ENCODE results near the gene CACNA1C. TPM values are rescaled to one million over a fixed set of nuclear protein-coding genes. Genes with fewer than 3 reads are reported as not detected.
"Not testable (repeated sequence)": the region's sequence is repeated elsewhere in the genome, so short reads cannot be mapped to it uniquely, and the experiment has no call there.

The CACNA1C gene
- total RNA-seq, 4 donors from 2014 or later, result 2.0 to 4.2 (median 2.5) TPM

DNA sequence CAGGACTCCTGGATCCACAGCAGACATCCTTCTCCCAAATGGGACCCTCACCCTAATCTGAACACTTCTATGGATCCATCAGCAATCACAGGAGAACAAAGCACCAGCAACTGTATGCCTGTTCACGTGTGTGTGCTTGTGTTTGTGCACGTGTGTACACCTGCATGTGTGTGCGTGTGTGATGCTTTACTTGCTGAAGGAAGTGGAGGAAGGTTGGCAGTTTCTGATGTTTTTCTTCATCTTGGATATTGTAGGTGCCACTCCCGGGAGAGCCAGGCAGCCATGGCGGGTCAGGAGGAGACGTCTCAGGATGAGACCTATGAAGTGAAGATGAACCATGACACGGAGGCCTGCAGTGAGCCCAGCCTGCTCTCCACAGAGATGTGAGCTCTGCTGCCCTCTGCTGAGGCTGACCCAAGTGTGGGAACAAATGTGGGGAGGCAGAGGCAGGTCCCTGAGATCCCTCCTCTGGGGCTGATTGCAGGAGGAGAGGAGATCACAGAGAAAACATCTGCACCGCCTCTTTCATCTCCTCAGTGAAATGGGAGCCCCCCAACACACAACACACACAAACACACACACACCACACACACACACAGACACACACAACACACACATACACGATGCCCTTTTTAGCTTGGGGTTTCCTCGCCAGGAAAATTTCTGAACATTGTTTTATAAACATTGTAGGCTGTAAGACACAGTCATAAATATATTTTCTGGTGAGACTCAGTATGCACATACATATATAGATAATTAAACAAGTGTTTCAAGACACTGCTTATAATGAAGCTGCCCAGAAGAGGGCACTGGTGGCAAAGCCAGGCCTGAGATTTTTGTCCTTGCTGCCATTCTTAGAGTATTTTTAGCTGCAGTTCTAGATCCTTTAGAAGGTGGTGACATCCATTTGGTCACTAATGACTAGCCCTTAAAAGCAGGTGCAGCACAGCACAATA is 629.8 kb downstream of the CACNA1C start:
- Histone ChIP-seq H3K27me3 (no peaks in the 10 kb centered on the region), H3K4me1 (peaks cover 0 to 10% of the 10 kb centered on the region in 2 donors), H3K4me3 (replicated peaks in 1 of 3) (no peak overlapping the region), H3K36me3 (no peaks in the 10 kb centered on the region), H3K9me3 (no peaks in the 10 kb centered on the region), H3K27ac (no peak overlapping the region)
- intact Hi-C loops (cut with DNase I), result no loop called here
- peak; percentile 31 to 43 for DNase-seq
- TF ChIP-seq, protein P1, sequence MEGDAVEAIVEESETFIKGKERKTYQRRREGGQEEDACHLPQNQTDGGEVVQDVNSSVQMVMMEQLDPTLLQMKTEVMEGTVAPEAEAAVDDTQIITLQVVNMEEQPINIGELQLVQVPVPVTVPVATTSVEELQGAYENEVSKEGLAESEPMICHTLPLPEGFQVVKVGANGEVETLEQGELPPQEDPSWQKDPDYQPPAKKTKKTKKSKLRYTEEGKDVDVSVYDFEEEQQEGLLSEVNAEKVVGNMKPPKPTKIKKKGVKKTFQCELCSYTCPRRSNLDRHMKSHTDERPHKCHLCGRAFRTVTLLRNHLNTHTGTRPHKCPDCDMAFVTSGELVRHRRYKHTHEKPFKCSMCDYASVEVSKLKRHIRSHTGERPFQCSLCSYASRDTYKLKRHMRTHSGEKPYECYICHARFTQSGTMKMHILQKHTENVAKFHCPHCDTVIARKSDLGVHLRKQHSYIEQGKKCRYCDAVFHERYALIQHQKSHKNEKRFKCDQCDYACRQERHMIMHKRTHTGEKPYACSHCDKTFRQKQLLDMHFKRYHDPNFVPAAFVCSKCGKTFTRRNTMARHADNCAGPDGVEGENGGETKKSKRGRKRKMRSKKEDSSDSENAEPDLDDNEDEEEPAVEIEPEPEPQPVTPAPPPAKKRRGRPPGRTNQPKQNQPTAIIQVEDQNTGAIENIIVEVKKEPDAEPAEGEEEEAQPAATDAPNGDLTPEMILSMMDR (IDR thresholded peaks at IDR 0.05), result peak in 5 of 6 experiments; percentile 13 to 62 (median 51)
- TF ChIP-seq POLR2A (IDR thresholded peaks at IDR 0.05), result no peak
- 76 to 82% methylated on average over 9 of the region's 10 CpGs for WGBS, 2 donors

DNA sequence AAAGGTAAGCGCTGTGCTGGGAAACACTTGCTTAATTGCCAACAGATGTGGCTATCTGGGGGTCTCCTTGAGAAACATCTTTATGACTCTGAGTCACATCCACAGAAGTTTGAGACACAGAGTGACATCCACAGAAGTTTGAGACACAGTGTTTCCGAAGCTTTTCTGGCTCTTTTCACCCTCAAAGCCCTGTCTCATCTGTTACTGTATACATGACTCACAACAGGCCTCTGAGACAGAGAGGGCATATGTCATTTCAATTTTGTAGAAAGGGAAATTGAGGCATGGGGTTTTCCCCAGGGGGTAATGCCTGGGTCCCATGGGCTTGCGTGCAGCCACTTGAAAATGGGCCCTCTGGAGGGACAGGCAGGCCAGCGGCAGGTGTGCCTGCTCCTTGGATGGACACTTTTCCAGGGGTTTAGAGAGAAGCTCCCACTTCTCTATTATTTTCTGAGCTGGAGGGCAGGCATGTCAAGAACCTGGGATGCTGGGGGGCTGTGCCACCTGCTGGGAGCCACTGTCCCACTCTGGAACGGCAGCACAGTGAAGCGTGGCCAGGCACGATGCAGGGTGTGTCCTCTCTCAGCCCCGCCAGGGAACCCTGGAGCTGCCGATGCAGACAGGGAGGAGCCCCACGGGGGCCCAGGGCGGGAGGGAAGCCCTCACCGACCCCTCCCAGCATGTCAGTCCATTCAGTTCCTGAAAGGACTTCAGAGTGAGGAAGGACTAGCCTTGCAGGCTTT is 630.7 kb downstream of the CACNA1C start:
- no peak for DNase-seq
- Histone ChIP-seq H3K36me3 (no peaks in the 10 kb centered on the region), H3K4me1 (peaks cover 0 to 10% of the 10 kb centered on the region in 2 donors), H3K27me3 (no peaks in the 10 kb centered on the region), H3K27ac (no peak overlapping the region), H3K4me3 (replicated peaks in 1 of 3) (no peak overlapping the region), H3K9me3 (no peaks in the 10 kb centered on the region)
- intact Hi-C loops (cut with DNase I), result no loop called here
- WGBS, 2 donors, result 84 to 85% methylated on average over 2 to 4 of the region's 12 CpGs
- no peak for TF ChIP-seq POLR2A (IDR thresholded peaks at IDR 0.05)
- TF ChIP-seq, protein P1 (IDR thresholded peaks at IDR 0.05), result no peak

DNA sequence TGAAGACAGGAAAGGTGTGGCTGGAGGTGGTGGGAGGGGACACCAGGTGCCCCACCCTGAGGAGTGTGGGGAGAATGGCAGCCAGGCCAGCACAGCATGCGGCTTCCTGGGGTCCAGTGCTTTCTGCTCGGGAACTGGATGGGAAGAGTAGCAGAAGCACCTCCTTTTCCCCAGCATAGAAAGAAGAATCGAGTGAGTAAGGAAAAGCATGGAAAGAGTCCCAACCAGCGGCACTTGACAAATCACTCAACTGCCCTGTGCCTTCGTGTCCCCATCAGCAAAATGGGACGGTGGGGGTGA is 631.2 kb downstream of the CACNA1C start:
- H3K4me1 ChIP-seq, result peaks cover 0 to 10% of the 10 kb centered on the region in 2 donors
- 43 to 56% methylated on average over 6 of the region's 6 CpGs for WGBS, 2 donors
- H3K36me3 ChIP-seq; H3K9me3 ChIP-seq; intact Hi-C loops (cut with DNase I); DNase-seq; H3K27me3 ChIP-seq; H3K4me3 ChIP-seq (replicated peaks in 1 of 3); H3K27ac ChIP-seq: not testable (repeated sequence)

DNA sequence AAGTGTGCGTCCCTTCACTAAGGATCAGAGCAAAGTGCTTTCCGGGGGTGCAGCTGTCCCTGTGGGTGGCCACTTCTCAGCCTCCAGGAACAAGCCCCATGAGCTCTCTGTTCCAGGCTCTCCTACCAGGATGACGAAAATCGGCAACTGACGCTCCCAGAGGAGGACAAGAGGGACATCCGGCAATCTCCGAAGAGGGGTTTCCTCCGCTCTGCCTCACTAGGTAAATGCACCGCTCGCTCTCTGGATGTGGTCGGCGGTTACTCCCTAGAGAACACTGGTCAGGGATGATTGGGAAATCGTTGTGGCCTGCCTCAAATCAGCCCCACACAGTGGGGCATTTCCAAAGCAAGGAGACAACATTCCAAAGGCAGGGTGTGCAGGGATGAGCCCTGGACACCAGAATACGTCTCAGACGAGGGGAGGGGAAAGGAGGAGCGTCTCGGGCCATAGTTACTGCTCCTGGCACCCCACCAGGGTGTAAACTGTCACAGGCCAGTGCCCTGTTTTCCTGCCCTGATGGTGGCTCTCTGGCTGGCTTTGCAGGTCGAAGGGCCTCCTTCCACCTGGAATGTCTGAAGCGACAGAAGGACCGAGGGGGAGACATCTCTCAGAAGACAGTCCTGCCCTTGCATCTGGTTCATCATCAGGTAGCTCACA is 633.0 kb downstream of the CACNA1C start:
- H3K36me3 ChIP-seq; H3K27me3 ChIP-seq; H3K9me3 ChIP-seq; DNase-seq; H3K4me3 ChIP-seq (replicated peaks in 1 of 3); intact Hi-C loops (cut with DNase I); H3K27ac ChIP-seq: not testable (repeated sequence)
- peaks cover 0 to 11% of the 10 kb centered on the region in 2 donors for H3K4me1 ChIP-seq
- 84 to 86% methylated on average over 13 to 20 of the region's 20 CpGs for WGBS, 2 donors

DNA sequence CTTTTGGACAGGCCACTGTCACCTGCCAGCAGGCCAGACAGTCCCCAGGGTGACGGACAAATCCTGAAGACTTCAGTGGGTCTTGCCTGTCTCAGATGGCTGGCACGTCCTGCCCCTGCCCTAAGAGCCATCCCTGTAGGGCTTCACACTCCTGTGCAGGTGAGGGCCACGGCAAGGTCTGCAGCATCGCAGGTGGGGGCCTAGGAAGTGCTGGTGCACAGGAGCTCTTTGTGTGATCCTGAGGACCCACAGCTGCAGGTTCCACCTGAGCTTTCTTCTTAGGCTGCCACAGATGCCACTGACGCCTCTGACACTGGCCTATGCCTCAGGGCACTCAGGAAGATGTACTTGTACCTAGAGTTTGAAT is 633.5 kb downstream of the CACNA1C start:
- TF ChIP-seq POLR2A (IDR thresholded peaks at IDR 0.05), result no peak
- TF ChIP-seq, protein P1 (IDR thresholded peaks at IDR 0.05), result no peak
- 88 to 89% methylated on average over 5 of the region's 5 CpGs for WGBS, 2 donors
- Histone ChIP-seq H3K4me1 (peaks cover 0 to 16% of the 10 kb centered on the region in 2 donors), H3K27me3 (no peaks in the 10 kb centered on the region), H3K4me3 (replicated peaks in 1 of 3) (no peak overlapping the region), H3K27ac (no peak overlapping the region), H3K36me3 (no peaks in the 10 kb centered on the region), H3K9me3 (no peaks in the 10 kb centered on the region)
- intact Hi-C loops (cut with DNase I), result no loop called here
- DNase-seq, result no peak
